Neuronal stem cell (in vitro differentiated cells): ENCODE results near the gene UBE3B.
A peak's percentile ranks its signal among the peaks of the same experiment; 100 is the strongest.

Source experiments
- DNase-seq: peaks from one replicate; pipeline ENCODE4 v3.0.0-alpha.2; 2013; ENCODE audit warnings: low spot score
- H2AFZ ChIP-seq: one replicate; pipeline ENCODE4 v1.6.1; 2013; ENCODE audit warnings: mild to moderate bottlenecking, low read length, inconsistent platforms
- H2AK5ac ChIP-seq: 2 replicates; pipeline ENCODE4 v1.6.1; 2013; ENCODE audit warnings: low read depth, mild to moderate bottlenecking, inconsistent platforms, low read length, moderate library complexity, mixed read lengths
- H2BK120ac ChIP-seq: 2 replicates; pipeline ENCODE4 v1.6.1; 2013; ENCODE audit warnings: low read depth, mild to moderate bottlenecking, inconsistent platforms, low read length, moderate library complexity, mixed read lengths
- H2BK12ac ChIP-seq: one replicate; pipeline ENCODE4 v1.6.1; 2013; ENCODE audit warnings: low read length, inconsistent platforms
- H2BK15ac ChIP-seq: 2 replicates; pipeline ENCODE4 v1.6.1; 2013; ENCODE audit warnings: mild to moderate bottlenecking, low read length, inconsistent platforms, mixed read lengths
- H2BK5ac ChIP-seq: one replicate; pipeline ENCODE4 v1.6.1; 2013; ENCODE audit warnings: inconsistent platforms, mild to moderate bottlenecking, low read length, moderate library complexity
- H3K14ac ChIP-seq: one replicate; pipeline ENCODE4 v1.6.1; 2013; ENCODE audit warnings: low read length, inconsistent platforms
- H3K18ac ChIP-seq: 2 replicates; pipeline ENCODE4 v1.6.1; 2013; ENCODE audit warnings: low read length, inconsistent platforms
- H3K23ac ChIP-seq: 2 replicates; pipeline ENCODE4 v1.6.1; 2013; ENCODE audit warnings: low read depth, mild to moderate bottlenecking, mixed read lengths, low read length, inconsistent platforms; ENCODE audit not compliant: poor library complexity
- H3K27ac ChIP-seq: replicated peaks from 3 replicates; pipeline ENCODE4 v1.5.1; 2013; ENCODE audit warnings: low read length, inconsistent platforms
- H3K27me3 ChIP-seq, 3 experiments: 2 replicates each; pipeline ENCODE4 v1.6.1; 2013; ENCODE audit warnings: low read length in 3 of 3, mild to moderate bottlenecking in 2 of 3, inconsistent platforms in 1 of 3, low read depth in 1 of 3, mixed read lengths in 1 of 3, moderate library complexity in 1 of 3; ENCODE audit not compliant: control insufficient read depth in 3 of 3, insufficient read depth in 3 of 3
- H3K36me3 ChIP-seq, 2 donors: replicated peaks in 1 of 2; 2 replicates each; pipeline ENCODE4 v1.6.1; 2013; ENCODE audit warnings: low read length in 2 of 2; ENCODE audit not compliant: control insufficient read depth in 2 of 2, insufficient read depth in 2 of 2
- H3K4ac ChIP-seq: 2 replicates; pipeline ENCODE4 v1.6.1; 2013; ENCODE audit warnings: inconsistent platforms, mild to moderate bottlenecking, low read length, moderate library complexity
- H3K4me1 ChIP-seq, 2 donors: 1 replicate in 1 of 2; 2 replicates in 1 of 2; pipeline ENCODE4 v1.6.1; 2013; ENCODE audit warnings: low read length in 2 of 2, low read depth in 1 of 2; ENCODE audit not compliant: control insufficient read depth in 2 of 2, insufficient read depth in 1 of 2
- H3K4me2 ChIP-seq: one replicate; pipeline ENCODE4 v1.6.1; 2013; ENCODE audit warnings: mild to moderate bottlenecking, low read length, inconsistent platforms; ENCODE audit not compliant: insufficient read depth, poor library complexity, severe bottlenecking
- H3K4me3 ChIP-seq, 2 donors: 2 replicates each; pipeline ENCODE4 v1.5.1; 2013; ENCODE audit warnings: low read length in 2 of 2, mild to moderate bottlenecking in 2 of 2, inconsistent platforms in 1 of 2, moderate library complexity in 1 of 2
- H3K79me1 ChIP-seq: one replicate; pipeline ENCODE4 v1.6.1; 2013; ENCODE audit warnings: low read depth, mild to moderate bottlenecking, inconsistent platforms, low read length, moderate library complexity
- H3K9ac ChIP-seq: one replicate; pipeline ENCODE4 v1.6.1; 2013; ENCODE audit warnings: mild to moderate bottlenecking, low read depth, low read length, inconsistent platforms; ENCODE audit not compliant: poor library complexity
- H3K9me3 ChIP-seq, 2 donors: replicated peaks in 1 of 2; 2 replicates each; pipeline versions ENCODE3 to v1.6.1; 2013; ENCODE audit warnings: low read length in 2 of 2, mild to moderate bottlenecking in 2 of 2, inconsistent platforms in 1 of 2, low read depth in 1 of 2, mixed read lengths in 1 of 2, moderate library complexity in 1 of 2; ENCODE audit not compliant: control insufficient read depth in 2 of 2, insufficient read depth in 1 of 2
- H4K8ac ChIP-seq: one replicate; pipeline ENCODE4 v1.6.1; 2013; ENCODE audit warnings: low read depth, mild to moderate bottlenecking, inconsistent platforms, low read length, moderate library complexity
- H4K91ac ChIP-seq: one replicate; pipeline ENCODE4 v1.6.1; 2013; ENCODE audit warnings: low read length, low read depth, mild to moderate bottlenecking, inconsistent platforms; ENCODE audit not compliant: poor library complexity
- WGBS, 2 donors: extraction: QIAGEN DNeasy Blood & Tissue Kit; methylation state at CpG; one replicate each; pipeline ENCODE4 v1.1.7; 2013; ENCODE audit warnings: missing lambda C conversion rate in 2 of 2, mixed read lengths in 1 of 2; ENCODE audit not compliant: insufficient read length in 2 of 2, insufficient replicate concordance in 1 of 2; ENCODE audit errors: extremely low coverage in 2 of 2; 5-methylcytosine and 5-hydroxymethylcytosine counted together

UBE3B gene

GRCh38 chr12:109554761-109555160 lies 77.3 kb downstream of the UBE3B start:
- H3K36me3 ChIP-seq: peaks cover 3 to 39% of the 10 kb centered on the region in 2 donors
- no peaks in the 10 kb centered on the region for H3K27me3 ChIP-seq
- no peak overlapping the region for H2AK5ac ChIP-seq
- no peak overlapping the region for H3K18ac ChIP-seq
- no peak overlapping the region for H3K14ac ChIP-seq
- no peak overlapping the region for H3K27ac ChIP-seq
- no peak overlapping the region for H3K4me2 ChIP-seq
- no peak for DNase-seq
- H3K23ac ChIP-seq: no peak overlapping the region
- no peak overlapping the region for H3K9ac ChIP-seq
- peaks cover 0 to 19% of the 10 kb centered on the region in 2 donors for H3K4me1 ChIP-seq
- WGBS, 2 donors: no CpG with 5 or more reads among the region's 6 CpGs
- H2BK120ac ChIP-seq: no peak overlapping the region
- H4K8ac ChIP-seq: no peak overlapping the region
- H2BK12ac ChIP-seq: no peak overlapping the region
- H3K79me1 ChIP-seq: no peaks in the 10 kb centered on the region
- H2AFZ ChIP-seq: no peak overlapping the region
- no peak overlapping the region for H2BK15ac ChIP-seq
- H3K4me3 ChIP-seq: no peak overlapping the region
- H4K91ac ChIP-seq: no peak overlapping the region
- no peak overlapping the region for H3K4ac ChIP-seq
- H2BK5ac ChIP-seq: no peak overlapping the region
- H3K9me3 ChIP-seq: no peaks in the 10 kb centered on the region

GRCh38 chr12:109555431-109556315 lies 78.2 kb downstream of the UBE3B start:
- WGBS, 2 donors: no CpG with 5 or more reads among the region's 18 CpGs

GRCh38 chr12:109557200-109557599 lies 79.8 kb downstream of the UBE3B start:
- H3K4ac ChIP-seq: no peak overlapping the region
- no peak overlapping the region for H2AFZ ChIP-seq
- no peak overlapping the region for H3K4me2 ChIP-seq
- H2BK5ac ChIP-seq: no peak overlapping the region
- no peak overlapping the region for H4K8ac ChIP-seq
- H3K14ac ChIP-seq: no peak overlapping the region
- DNase-seq: no peak
- H3K4me1 ChIP-seq: peaks cover 0 to 17% of the 10 kb centered on the region in 2 donors
- H3K23ac ChIP-seq: no peak overlapping the region
- no peak overlapping the region for H3K4me3 ChIP-seq
- no peak overlapping the region for H3K9ac ChIP-seq
- H3K79me1 ChIP-seq: no peaks in the 10 kb centered on the region
- no peak overlapping the region for H2BK120ac ChIP-seq
- no peaks in the 10 kb centered on the region for H3K27me3 ChIP-seq
- no CpG with 5 or more reads among the region's 10 CpGs for WGBS, 2 donors
- H3K27ac ChIP-seq: no peak overlapping the region
- H2AK5ac ChIP-seq: no peak overlapping the region
- no peak overlapping the region for H2BK15ac ChIP-seq
- H3K18ac ChIP-seq: no peak overlapping the region
- peaks cover 12 to 63% of the 10 kb centered on the region in 2 donors for H3K36me3 ChIP-seq
- H3K9me3 ChIP-seq: no peaks in the 10 kb centered on the region
- no peak overlapping the region for H4K91ac ChIP-seq
- no peak overlapping the region for H2BK12ac ChIP-seq

More at GRCh38 chr12:109555431-109556315, 78.2 kb downstream of the UBE3B start:
- Histone ChIP-seq H2BK12ac (no peak overlapping the region), H3K14ac (no peak overlapping the region), H4K91ac (no peak overlapping the region), H3K27me3 (no peaks in the 10 kb centered on the region), H2BK15ac (no peak overlapping the region), H4K8ac (no peak overlapping the region), H3K36me3 (peaks cover 3 to 48% of the 10 kb centered on the region in 2 donors), H3K18ac (no peak overlapping the region), H3K79me1 (no peaks in the 10 kb centered on the region), H3K4me3 (peak overlapping the region in 1 of 2 donors; percentile 42), H2AFZ (no peak overlapping the region), H3K9me3 (no peaks in the 10 kb centered on the region), H3K23ac (no peak overlapping the region), H2AK5ac (no peak overlapping the region), H3K9ac (no peak overlapping the region), H3K4ac (no peak overlapping the region), H2BK120ac (no peak overlapping the region), H3K4me1 (peaks cover 0 to 16% of the 10 kb centered on the region in 2 donors), H3K4me2 (no peak overlapping the region), H3K27ac (no peak overlapping the region), H2BK5ac (no peak overlapping the region)
- DNase-seq: no peak

- peak overlapping the region; percentile 11 for H3K23ac ChIP-seq
- H3K4ac ChIP-seq: no peak overlapping the region
- peaks cover 0 to 17% of the 10 kb centered on the region in 2 donors for H3K4me1 ChIP-seq
- no peaks in the 10 kb centered on the region for H3K79me1 ChIP-seq
- H3K9me3 ChIP-seq: peaks cover 0 to 1% of the 10 kb centered on the region in 2 donors
- no peak overlapping the region for H4K8ac ChIP-seq
- H2BK15ac ChIP-seq: no peak overlapping the region
- no peak overlapping the region for H4K91ac ChIP-seq
- no peak overlapping the region for H2AK5ac ChIP-seq
- no peak overlapping the region for H3K4me2 ChIP-seq
- peak overlapping the region; percentile 66 for H3K18ac ChIP-seq
- H3K27me3 ChIP-seq: no peaks in the 10 kb centered on the region
- H3K9ac ChIP-seq: peak overlapping the region; percentile 24
- no peak overlapping the region for H2BK5ac ChIP-seq
- no CpG with 5 or more reads among the region's 12 CpGs for WGBS, 2 donors
- no peak overlapping the region for H3K27ac ChIP-seq
- no peak overlapping the region for H2BK120ac ChIP-seq
- no peak for DNase-seq
- peaks cover 16 to 69% of the 10 kb centered on the region in 2 donors for H3K36me3 ChIP-seq
- H2BK12ac ChIP-seq: no peak overlapping the region
- H3K14ac ChIP-seq: peak overlapping the region; percentile 76
- H3K4me3 ChIP-seq: no peak overlapping the region
- H2AFZ ChIP-seq: no peak overlapping the region
Observed at GRCh38 chr12:109557805-109558204, 80.4 kb downstream of the UBE3B start.
